ENCODE results near the gene SUMF1. TPM values are rescaled to one million over a fixed set of nuclear protein-coding genes. Genes with fewer than 3 reads are reported as not detected.

Gene SUMF1
- polyA plus RNA-seq, 1 donor = 29.3 TPM

DNA sequence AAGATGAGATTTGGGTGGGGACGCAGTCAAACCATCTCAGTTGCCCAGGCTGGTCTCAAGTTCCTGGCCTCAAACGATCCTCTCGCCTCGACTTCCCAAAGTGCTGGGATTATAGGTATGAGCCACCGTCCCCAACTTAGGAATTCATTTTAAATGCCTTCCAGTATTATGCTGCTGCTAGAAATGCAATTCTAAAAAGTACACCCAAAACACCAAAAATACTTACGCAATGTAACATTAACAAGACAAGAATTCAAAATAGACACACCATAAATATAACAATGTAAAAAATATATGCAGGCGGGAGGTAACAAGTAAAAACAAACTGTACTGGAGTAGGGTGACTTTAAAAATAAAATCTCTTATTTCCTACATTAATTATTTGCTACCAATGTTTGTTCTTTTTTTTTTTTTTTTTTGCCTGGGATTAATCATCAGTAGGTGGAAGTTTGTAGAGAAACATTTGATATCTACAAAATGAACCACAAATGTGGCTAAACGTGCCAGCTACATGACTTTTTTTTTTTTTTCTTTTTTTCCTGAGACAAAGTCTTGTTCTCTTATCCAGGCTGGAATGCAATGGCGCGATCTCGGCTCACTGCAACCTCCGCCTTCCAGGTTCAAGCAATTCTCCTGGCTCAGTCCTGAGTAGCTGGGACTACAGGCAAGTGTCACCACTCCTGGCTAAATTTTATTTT, 107.1 kb downstream of the SUMF1 start:
- Histone ChIP-seq H3K27ac (ENCODE audit: low read length) (no peak overlapping the region), H3K4me3 (ENCODE audit: low read length) (no peak overlapping the region), H3K36me3 (ENCODE audit: control insufficient read depth, insufficient read depth, low read length) (peaks cover 6% of the 10 kb centered on the region), H3K9me3 (ENCODE audit: control insufficient read depth, low read depth, low read length) (no peaks in the 10 kb centered on the region), H3K4me1 (ENCODE audit: control insufficient read depth, insufficient read depth, low read length) (peaks cover 14% of the 10 kb centered on the region), H3K27me3 (ENCODE audit: control insufficient read depth, insufficient read depth, low read length) (no peaks in the 10 kb centered on the region)
- no CpG with 5 or more reads among the region's 12 CpGs for WGBS (ENCODE audit: insufficient coverage, low lambda C conversion rate)
- DNase-seq = no peak

DNA sequence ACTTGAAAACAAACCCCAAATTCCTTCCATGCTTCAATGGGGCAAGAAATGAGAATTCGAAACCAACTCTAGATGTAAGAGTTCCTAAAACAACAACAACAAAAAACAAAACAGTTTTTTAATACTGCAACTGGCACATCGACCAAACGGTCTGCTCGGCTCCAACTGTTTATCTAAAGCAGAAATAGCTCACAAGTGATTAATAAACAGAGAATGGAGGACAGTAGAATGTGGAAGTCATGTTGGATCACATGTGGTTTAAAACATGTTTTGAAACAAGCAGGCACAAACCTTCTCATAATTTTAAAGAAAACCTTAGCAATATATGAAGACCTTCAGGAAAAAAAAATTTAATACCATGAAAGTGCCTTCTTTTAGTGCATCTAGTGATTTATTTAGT, 108.8 kb downstream of the SUMF1 start:
- DNase-seq = no peak
- WGBS (ENCODE audit: insufficient coverage, low lambda C conversion rate) = 80% methylated on average over 1 of the region's 4 CpGs
- Histone ChIP-seq H3K9me3 (ENCODE audit: control insufficient read depth, low read depth, low read length) (no peaks in the 10 kb centered on the region), H3K27ac (ENCODE audit: low read length) (no peak overlapping the region), H3K4me3 (ENCODE audit: low read length) (no peak overlapping the region), H3K36me3 (ENCODE audit: control insufficient read depth, insufficient read depth, low read length) (peaks cover 6% of the 10 kb centered on the region), H3K4me1 (ENCODE audit: control insufficient read depth, insufficient read depth, low read length) (peaks cover 17% of the 10 kb centered on the region), H3K27me3 (ENCODE audit: control insufficient read depth, insufficient read depth, low read length) (no peaks in the 10 kb centered on the region)

DNA sequence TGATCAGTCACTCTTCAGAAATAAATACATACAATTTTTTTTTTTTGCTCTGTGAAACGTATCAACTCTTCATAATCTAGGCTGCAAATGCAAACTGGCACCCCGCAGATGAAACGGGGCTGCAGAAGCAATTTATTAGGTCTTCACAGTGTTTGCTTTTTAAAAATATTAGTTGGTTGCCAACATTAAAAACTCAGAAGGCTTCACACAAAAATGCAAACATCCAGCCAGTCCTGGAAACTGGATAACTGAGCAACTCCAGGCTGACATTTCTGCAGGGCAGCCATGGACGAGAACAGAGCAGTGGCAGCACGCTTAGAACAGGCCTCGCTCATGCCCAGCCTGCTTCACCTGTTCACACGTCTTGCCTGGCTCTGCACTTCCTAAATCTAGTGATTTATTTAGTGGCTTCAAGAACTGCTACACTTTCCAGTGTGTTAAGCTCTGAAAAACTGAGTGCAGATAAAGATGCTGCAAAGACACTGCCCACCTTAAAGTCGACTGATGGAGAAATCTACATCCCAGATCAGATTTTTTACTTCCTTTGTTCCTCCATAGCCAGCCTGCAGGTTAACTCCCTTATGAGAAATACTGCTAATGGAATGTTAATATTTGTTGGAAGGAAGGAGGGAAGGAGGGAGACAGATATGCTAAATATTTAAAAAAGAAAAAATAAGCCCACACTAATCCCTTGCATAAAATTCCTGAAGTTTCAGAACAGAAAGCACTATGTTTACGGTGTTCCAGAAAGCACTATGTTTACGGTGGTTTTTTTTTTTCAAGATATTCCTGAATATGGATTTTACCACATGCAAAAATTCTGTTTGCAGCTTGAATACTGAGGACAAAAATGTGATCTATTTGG, 110.3 kb downstream of the SUMF1 start:
- WGBS (ENCODE audit: insufficient coverage, low lambda C conversion rate) = 60% methylated on average over 1 of the region's 10 CpGs
- H3K27ac ChIP-seq (ENCODE audit: low read length) = no peak overlapping the region

DNA sequence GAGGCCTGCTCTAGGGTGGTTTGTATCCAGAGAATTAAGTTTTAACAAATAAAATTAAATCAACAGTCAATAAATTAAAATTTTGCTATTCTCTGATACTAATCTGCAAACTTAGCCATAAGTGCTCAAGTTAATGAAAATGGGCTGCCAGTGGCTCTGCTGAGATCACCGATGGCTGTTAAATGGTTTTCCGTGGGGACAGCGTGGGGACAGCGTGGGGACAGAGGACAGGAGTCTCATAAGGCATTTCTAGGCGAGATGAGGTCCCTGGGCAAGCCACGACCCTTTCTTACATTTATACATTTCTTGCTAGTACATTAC, 110.9 kb downstream of the SUMF1 start:
- H3K27ac ChIP-seq (ENCODE audit: low read length) = no peak overlapping the region
- 91% methylated on average over 2 of the region's 6 CpGs for WGBS (ENCODE audit: insufficient coverage, low lambda C conversion rate)
- DNase-seq = no peak

More for the DNA sequence above, 110.3 kb downstream of the SUMF1 start:
- no peak for DNase-seq
- no peak overlapping the region for H3K4me3 ChIP-seq (ENCODE audit: low read length)
- H3K36me3 ChIP-seq (ENCODE audit: control insufficient read depth, insufficient read depth, low read length) = peaks cover 3% of the 10 kb centered on the region
- H3K9me3 ChIP-seq (ENCODE audit: control insufficient read depth, low read depth, low read length) = no peaks in the 10 kb centered on the region
- no peaks in the 10 kb centered on the region for H3K27me3 ChIP-seq (ENCODE audit: control insufficient read depth, insufficient read depth, low read length)
- peaks cover 17% of the 10 kb centered on the region for H3K4me1 ChIP-seq (ENCODE audit: control insufficient read depth, insufficient read depth, low read length)

DNA sequence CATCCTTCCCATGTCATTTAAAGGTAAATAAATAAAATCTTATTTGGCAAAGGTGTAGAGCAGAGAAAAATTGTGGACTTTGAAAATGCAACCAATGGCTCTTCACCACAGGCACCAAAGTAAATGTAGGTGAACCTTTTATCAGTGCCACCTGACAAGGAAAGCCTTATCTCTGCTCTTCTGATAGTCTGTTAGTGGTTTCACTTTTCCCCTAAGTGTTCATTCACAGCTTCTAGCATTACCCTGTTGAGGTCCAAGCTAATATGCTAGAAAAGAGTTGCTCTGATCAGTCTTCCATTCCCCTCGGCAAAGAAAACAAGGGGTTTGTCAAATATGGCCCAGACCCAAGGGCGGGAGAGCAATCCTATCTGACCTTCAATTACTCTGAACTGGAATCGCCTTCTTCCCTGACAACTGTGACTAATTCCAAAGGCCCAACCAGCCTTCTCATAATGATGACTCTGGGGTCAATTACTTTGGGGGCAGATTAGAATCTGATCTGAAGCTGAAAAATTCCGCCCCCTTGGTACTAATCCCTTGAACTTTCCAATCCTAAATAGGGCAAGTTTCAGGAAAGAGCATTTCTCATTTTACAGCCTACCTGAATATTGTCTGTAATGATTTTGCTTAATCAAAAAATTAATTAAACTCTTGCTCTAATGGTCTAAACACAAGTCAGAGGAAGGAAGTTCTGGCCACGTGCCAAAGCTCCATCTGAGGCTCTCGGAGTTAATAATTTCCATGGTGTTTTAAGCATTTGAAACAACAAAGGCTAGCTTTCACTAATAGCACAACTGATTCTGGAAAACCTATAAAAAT, 111.5 kb downstream of the SUMF1 start:
- Histone ChIP-seq H3K9me3 (ENCODE audit: control insufficient read depth, low read depth, low read length) (no peaks in the 10 kb centered on the region), H3K27me3 (ENCODE audit: control insufficient read depth, insufficient read depth, low read length) (no peaks in the 10 kb centered on the region), H3K27ac (ENCODE audit: low read length) (peak overlapping the region; percentile 4), H3K4me1 (ENCODE audit: control insufficient read depth, insufficient read depth, low read length) (peaks cover 17% of the 10 kb centered on the region), H3K36me3 (ENCODE audit: control insufficient read depth, insufficient read depth, low read length) (no peaks in the 10 kb centered on the region), H3K4me3 (ENCODE audit: low read length) (no peak overlapping the region)
- peak; percentile 51 to 68 for DNase-seq
- WGBS (ENCODE audit: insufficient coverage, low lambda C conversion rate) = 40% methylated on average over 1 of the region's 6 CpGs

More for the DNA sequence above, 110.9 kb downstream of the SUMF1 start:
- H3K9me3 ChIP-seq (ENCODE audit: control insufficient read depth, low read depth, low read length) = no peaks in the 10 kb centered on the region
- H3K36me3 ChIP-seq (ENCODE audit: control insufficient read depth, insufficient read depth, low read length) = no peaks in the 10 kb centered on the region
- H3K4me3 ChIP-seq (ENCODE audit: low read length) = no peak overlapping the region
- no peaks in the 10 kb centered on the region for H3K27me3 ChIP-seq (ENCODE audit: control insufficient read depth, insufficient read depth, low read length)
- H3K4me1 ChIP-seq (ENCODE audit: control insufficient read depth, insufficient read depth, low read length) = peaks cover 17% of the 10 kb centered on the region

DNA sequence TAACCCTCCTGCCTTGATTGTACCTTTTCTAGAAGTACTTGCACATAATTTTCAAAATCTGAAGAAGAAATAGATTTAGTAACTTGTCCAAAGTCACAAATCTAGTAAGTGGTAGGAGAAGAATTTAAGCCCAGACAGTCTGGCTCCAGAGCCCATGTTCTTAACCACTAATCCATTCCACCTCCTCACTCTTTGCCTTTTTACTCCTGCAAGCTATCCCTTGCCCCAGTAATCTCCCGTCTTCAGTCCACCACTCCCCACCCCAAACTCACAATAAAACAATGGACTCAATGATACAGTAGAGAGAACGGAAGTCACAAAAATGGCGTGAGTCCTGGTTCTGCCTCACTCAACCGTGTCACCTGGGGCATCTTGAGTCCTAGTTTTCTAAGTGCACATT, 115.2 kb downstream of the SUMF1 start:
- H3K9me3 ChIP-seq (ENCODE audit: control insufficient read depth, low read depth, low read length) = no peaks in the 10 kb centered on the region
- no CpG with 5 or more reads among the region's 4 CpGs for WGBS (ENCODE audit: insufficient coverage, low lambda C conversion rate)
- H3K36me3 ChIP-seq (ENCODE audit: control insufficient read depth, insufficient read depth, low read length) = no peaks in the 10 kb centered on the region
- no peak for DNase-seq
- no peaks in the 10 kb centered on the region for H3K27me3 ChIP-seq (ENCODE audit: control insufficient read depth, insufficient read depth, low read length)
- no peak overlapping the region for H3K4me3 ChIP-seq (ENCODE audit: low read length)
- peaks cover 17% of the 10 kb centered on the region for H3K4me1 ChIP-seq (ENCODE audit: control insufficient read depth, insufficient read depth, low read length)
- H3K27ac ChIP-seq (ENCODE audit: low read length) = no peak overlapping the region

DNA sequence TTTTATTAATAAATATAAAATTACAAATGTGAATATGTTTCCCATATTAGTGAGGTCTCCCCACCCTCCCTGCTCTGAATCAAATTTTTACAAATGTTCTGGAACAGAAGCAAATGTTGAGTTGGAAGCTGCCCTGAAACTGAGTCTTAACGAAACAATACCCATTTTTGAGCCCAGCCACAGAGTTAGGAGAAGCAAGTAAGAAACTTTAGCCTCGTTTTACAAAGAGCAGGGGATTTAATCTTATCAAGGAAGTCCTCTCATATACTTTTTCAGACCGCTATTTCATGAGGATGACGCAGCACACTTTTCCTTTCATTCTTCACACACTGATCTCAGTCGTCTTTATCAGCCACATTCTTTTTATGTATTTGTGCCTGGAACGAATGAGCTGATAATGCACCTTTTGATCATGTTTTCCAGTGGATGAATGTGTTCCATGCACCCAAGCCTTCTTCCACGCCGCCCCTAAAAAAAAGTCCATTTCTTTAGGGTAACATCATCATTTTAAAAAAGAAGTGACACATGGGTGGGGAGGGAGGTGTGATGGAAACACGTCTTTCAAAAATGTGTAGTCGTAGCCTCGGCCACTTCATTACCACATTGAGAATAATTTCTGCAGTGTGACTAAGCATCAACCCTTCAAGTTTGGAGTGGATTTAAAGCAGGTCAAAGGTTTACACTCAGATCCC, 115.8 kb downstream of the SUMF1 start:
- no peak overlapping the region for H3K4me3 ChIP-seq (ENCODE audit: low read length)
- H3K9me3 ChIP-seq (ENCODE audit: control insufficient read depth, low read depth, low read length) = no peaks in the 10 kb centered on the region
- no peaks in the 10 kb centered on the region for H3K36me3 ChIP-seq (ENCODE audit: control insufficient read depth, insufficient read depth, low read length)
- peaks cover 15% of the 10 kb centered on the region for H3K4me1 ChIP-seq (ENCODE audit: control insufficient read depth, insufficient read depth, low read length)
- WGBS (ENCODE audit: insufficient coverage, low lambda C conversion rate) = 29% methylated on average over 1 of the region's 11 CpGs
- no peaks in the 10 kb centered on the region for H3K27me3 ChIP-seq (ENCODE audit: control insufficient read depth, insufficient read depth, low read length)
- DNase-seq = peak in 1 of 2 donors; percentile 15
- H3K27ac ChIP-seq (ENCODE audit: low read length) = no peak overlapping the region

DNA sequence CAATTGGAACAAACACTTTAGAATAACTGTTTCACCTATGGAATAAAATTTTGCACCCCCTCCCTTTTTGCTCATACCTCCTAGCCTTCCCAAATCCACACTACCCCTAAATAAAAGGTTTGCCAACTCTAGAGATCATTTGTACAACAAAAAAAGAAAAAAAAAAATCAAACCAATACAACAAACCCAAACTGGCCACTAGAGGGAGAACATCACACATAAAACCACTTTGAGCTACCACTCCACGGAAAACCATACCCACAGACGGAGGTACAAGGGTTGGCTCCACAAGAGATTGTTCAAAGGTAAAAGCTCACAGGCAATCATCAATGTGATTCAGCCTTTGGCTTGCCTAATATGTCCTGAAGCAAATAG, 116.3 kb downstream of the SUMF1 start:
- H3K4me3 ChIP-seq (ENCODE audit: low read length) = no peak overlapping the region
- peaks cover 9% of the 10 kb centered on the region for H3K4me1 ChIP-seq (ENCODE audit: control insufficient read depth, insufficient read depth, low read length)
- peak; percentile 52 to 67 for DNase-seq
- H3K27me3 ChIP-seq (ENCODE audit: control insufficient read depth, insufficient read depth, low read length) = no peaks in the 10 kb centered on the region
- no CpG with 5 or more reads among the region's 2 CpGs for WGBS (ENCODE audit: insufficient coverage, low lambda C conversion rate)
- H3K27ac ChIP-seq (ENCODE audit: low read length) = no peak overlapping the region
- no peaks in the 10 kb centered on the region for H3K9me3 ChIP-seq (ENCODE audit: control insufficient read depth, low read depth, low read length)
- H3K36me3 ChIP-seq (ENCODE audit: control insufficient read depth, insufficient read depth, low read length) = no peaks in the 10 kb centered on the region

DNA sequence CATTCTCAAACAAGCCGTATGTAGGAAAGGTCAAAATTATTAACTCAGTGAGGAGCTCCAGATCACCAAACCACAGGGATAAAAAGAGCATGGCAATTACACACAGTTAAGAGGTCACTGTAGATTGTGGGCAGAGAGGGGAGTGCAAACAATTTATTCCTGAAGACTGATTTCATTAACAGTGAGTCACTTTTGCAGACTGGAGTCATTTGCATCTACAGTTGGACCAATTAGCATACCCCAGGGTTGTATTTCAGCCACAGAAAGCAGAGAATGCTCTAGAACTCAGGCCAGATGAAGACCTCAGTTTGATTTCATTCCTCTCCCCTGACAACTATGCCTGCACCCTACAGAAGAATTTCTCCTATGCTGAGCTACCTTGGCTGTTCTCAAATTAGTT, 123.8 kb downstream of the SUMF1 start:
- no peaks in the 10 kb centered on the region for H3K36me3 ChIP-seq (ENCODE audit: control insufficient read depth, insufficient read depth, low read length)
- no CpG with 5 or more reads among the region's 1 CpG for WGBS (ENCODE audit: insufficient coverage, low lambda C conversion rate)

DNA sequence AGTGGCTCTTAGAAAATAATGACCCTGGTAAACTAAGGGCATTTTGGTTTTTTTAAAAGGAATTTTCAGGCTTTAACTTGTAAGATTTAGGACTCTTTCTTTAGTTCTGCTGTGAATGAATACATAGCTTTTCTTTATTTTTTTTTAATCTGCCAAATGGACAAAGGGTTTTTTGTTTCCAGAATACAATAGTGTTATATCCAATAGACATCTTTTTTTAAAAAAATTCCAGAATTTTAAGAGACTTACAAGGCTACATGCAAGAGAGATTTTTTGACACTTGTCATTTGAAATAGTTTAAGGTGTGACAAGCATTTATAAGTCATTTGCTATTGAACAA, 125.8 kb downstream of the SUMF1 start:
- Histone ChIP-seq H3K27me3 (ENCODE audit: control insufficient read depth, insufficient read depth, low read length) (no peaks in the 10 kb centered on the region), H3K9me3 (ENCODE audit: control insufficient read depth, low read depth, low read length) (no peaks in the 10 kb centered on the region), H3K4me3 (ENCODE audit: low read length) (no peak overlapping the region), H3K27ac (ENCODE audit: low read length) (no peak overlapping the region), H3K36me3 (ENCODE audit: control insufficient read depth, insufficient read depth, low read length) (no peaks in the 10 kb centered on the region), H3K4me1 (ENCODE audit: control insufficient read depth, insufficient read depth, low read length) (no peaks in the 10 kb centered on the region)
- DNase-seq = no peak

More for the DNA sequence above, 123.8 kb downstream of the SUMF1 start:
- Histone ChIP-seq H3K27ac (ENCODE audit: low read length) (no peak overlapping the region), H3K4me1 (ENCODE audit: control insufficient read depth, insufficient read depth, low read length) (no peaks in the 10 kb centered on the region), H3K9me3 (ENCODE audit: control insufficient read depth, low read depth, low read length) (no peaks in the 10 kb centered on the region), H3K27me3 (ENCODE audit: control insufficient read depth, insufficient read depth, low read length) (no peaks in the 10 kb centered on the region), H3K4me3 (ENCODE audit: low read length) (no peak overlapping the region)
- DNase-seq = no peak

All from large intestine (tissue), 3 donors.